ENCODE measurements around the gene LYPD3.

GRCh38 chr19:43469160-43469480 is 3.7 kb upstream of the LYPD3 start:
- TF ChIP-seq POLR2A (IDR thresholded peaks at IDR 0.05; ENCODE audit: extremely low read depth, insufficient read length) (no peak), CTCF (IDR thresholded peaks at IDR 0.05; ENCODE audit: low read depth, low read length) (no peak), MYC (IDR thresholded peaks at IDR 0.05; ENCODE audit: low read depth, low read length) (no peak), MAX (IDR thresholded peaks at IDR 0.05; ENCODE audit: low read depth, low read length) (no peak)
